SJCRH30 (cell line): ENCODE results near the gene CELF1. TPM values are rescaled to one million over a fixed set of nuclear protein-coding genes. Genes with fewer than 3 reads are reported as not detected.
A peak's percentile ranks its signal among the peaks of the same experiment; 100 is the strongest.

Experiments
- DNase-seq, 2 experiments: peaks; one replicate each; pipeline ENCODE4 v3.0.0-alpha.2; 2015 to 2020
- H3K27ac ChIP-seq: fragments of 250-450 bp; sonication (Bioruptor Pico); 2 replicates; pipeline ENCODE4 v1.5.1; 2020; ENCODE audit warnings: mild to moderate bottlenecking, moderate library complexity
- H3K27me3 ChIP-seq: fragments of 250-450 bp; sonication (Bioruptor Pico); 2 replicates; pipeline ENCODE4 v1.5.1; 2020; ENCODE audit warnings: mild to moderate bottlenecking, moderate library complexity
- H3K36me3 ChIP-seq: fragments of 250-450 bp; sonication (Bioruptor Pico); 2 replicates; pipeline ENCODE4 v1.5.1; 2020; ENCODE audit warnings: mild to moderate bottlenecking, moderate library complexity
- H3K4me1 ChIP-seq: fragments of 250-450 bp; sonication (Bioruptor Pico); 2 replicates; pipeline ENCODE4 v1.5.1; 2020; ENCODE audit warnings: mild to moderate bottlenecking, moderate library complexity
- H3K4me3 ChIP-seq: fragments of 250-450 bp; sonication (Bioruptor Pico); 2 replicates; pipeline ENCODE4 v1.5.1; 2020; ENCODE audit warnings: mild to moderate bottlenecking, moderate library complexity
- H3K9me3 ChIP-seq: fragments of 250-450 bp; sonication (Bioruptor Pico); replicated peaks from 2 replicates; pipeline ENCODE4 v1.5.1; 2020; ENCODE audit warnings: mild to moderate bottlenecking, moderate library complexity
- total RNA-seq: library from RNA; depleted of rRNA; stranded (reverse); fragments of >200 nt; shearing (Covaris generic); gene quantifications from 2 replicates; pipeline ENCODE4 v1.2.3, GENCODE V29; 2014; rRNA removed

The CELF1 gene
- 107 and 108 TPM in 2 replicates for total RNA-seq

DNA sequence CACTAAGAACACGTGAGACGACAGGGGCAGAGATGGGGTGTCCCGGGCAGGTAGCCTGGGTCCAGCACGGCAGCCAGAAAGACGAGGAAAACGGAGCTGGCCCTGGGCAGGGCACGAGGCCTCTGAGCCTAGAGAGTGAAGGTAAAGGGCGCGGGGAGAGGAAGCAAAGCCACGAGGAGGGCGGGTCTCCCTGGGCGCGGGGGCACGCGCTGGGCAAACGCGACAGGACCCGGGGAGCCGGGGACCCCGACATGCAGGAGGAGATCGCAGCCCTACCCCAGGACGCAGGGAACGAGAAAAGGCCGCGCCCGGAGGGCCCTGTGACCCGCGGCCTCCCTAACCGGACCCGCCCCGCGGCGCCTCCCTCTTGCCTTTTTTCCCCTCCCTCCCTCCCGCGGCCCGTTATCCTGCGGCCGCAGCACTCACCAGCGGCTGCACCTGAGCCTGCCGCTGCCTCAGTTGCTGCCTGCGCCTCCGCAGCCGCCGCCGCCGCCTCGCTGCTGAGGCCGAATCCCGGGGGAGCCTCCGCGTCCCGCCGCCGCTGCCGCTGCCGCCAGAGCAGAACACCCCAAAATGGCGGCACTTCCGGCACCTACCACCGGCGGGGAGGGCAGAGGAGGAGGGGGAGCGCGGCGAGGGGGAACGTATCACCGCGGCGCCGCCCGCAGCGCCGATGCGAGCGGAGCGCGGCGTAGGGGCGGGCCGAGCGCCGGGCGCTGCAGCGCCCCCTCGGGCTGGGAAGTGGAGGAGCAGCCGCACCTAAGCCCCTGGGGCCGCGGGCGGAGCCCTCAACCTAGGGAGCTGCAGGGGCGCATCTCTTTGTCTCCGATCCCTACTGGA lies at the start of gene CELF1:
CELF1 (minus strand) TSS at position 567 of the 840 bp plus-strand sequence. CDS start 53,609 bp downstream, outside the sequence.
- peak within 1 kb of the TSS; percentile 88 for H3K4me3 ChIP-seq
- DNase-seq = peak; percentile 94 to 96
- H3K27ac ChIP-seq = peak within 1 kb of the TSS; percentile 69
- no peaks in the 10 kb centered on the region for H3K27me3 ChIP-seq
- H3K4me1 ChIP-seq = peaks cover 13% of the 10 kb centered on the region
- no peaks in the 10 kb centered on the region for H3K9me3 ChIP-seq
- H3K36me3 ChIP-seq = peaks cover 23% of the 10 kb centered on the region

DNA sequence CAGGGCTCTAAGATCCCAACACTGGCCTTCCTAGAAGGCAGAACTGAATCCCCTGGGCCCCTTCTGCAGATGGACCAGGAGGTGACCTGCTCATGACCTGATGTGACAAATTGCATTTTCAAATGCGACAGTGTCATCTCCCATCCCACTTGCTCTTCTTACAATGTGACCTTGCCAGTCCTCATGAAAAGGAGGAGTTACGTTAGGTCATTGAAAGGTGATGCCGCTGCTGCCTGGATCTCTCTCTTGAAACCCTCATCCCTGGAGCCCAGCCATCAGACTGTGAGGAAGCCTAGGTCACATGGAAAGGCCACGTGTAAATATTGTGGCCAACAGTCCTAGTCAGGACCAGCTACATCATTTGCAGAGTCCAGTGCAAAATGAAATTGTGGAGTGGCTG lies 47.0 kb upstream of the CELF1 start:
- no peak overlapping the region for H3K27ac ChIP-seq
- no peaks in the 10 kb centered on the region for H3K36me3 ChIP-seq
- no peak overlapping the region for H3K4me3 ChIP-seq
- no peaks in the 10 kb centered on the region for H3K9me3 ChIP-seq
- H3K27me3 ChIP-seq = 0 out of 2 replicates have a peak, but pooled peaks cover 3% of the 10 kb centered on the region
- no peak for DNase-seq
- H3K4me1 ChIP-seq = no peaks in the 10 kb centered on the region

DNA sequence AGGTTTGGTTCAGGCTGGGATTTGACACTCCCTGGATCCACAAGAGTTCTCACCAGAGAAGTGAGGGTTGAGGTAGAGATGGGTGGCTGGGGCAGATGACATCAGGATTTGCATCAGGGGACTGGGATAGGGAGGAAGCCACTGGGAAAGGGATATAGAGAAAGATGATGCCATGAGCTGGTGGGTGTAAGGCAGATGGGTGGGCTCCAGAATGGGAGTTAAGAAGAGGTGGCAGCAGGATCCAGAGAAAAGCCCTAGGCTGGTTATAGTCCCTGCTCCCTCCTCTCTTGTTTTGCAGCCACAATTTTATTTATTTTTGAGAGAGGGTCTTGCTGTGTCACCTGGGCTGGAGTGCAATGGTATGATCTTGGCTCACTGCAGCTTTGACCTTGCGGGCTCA lies 43.0 kb upstream of the CELF1 start:
- H3K27me3 ChIP-seq = peaks cover 7% of the 10 kb centered on the region; the same call in 1 of the 2 replicates
- H3K9me3 ChIP-seq = no peaks in the 10 kb centered on the region
- H3K4me3 ChIP-seq = no peak overlapping the region
- no peaks in the 10 kb centered on the region for H3K36me3 ChIP-seq
- no peak for DNase-seq
- no peaks in the 10 kb centered on the region for H3K4me1 ChIP-seq
- H3K27ac ChIP-seq = no peak overlapping the region

DNA sequence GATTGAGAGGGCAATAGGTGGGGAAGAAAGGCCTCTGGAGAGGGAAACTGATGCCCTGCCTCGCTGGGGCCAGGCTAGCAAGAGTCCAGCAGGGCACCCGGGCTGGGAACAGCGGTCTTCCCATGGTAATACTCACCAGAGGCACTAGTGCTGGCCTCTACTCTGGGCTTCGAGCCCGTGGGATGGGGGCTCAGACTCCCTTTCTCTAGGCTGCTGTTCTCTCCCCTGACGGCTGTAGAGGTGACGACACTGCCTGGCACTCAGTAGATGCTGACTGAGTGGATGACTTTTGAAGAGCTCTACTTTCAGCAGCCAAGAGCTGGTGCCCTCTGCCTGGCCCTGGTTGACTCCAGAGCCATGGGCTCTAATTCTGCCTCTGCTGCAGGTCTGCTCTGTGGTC lies 42.1 kb upstream of the CELF1 start:
- H3K36me3 ChIP-seq = no peaks in the 10 kb centered on the region
- no peaks in the 10 kb centered on the region for H3K9me3 ChIP-seq
- DNase-seq = no peak
- peaks cover 7% of the 10 kb centered on the region; the same call in 1 of the 2 replicates for H3K27me3 ChIP-seq
- no peaks in the 10 kb centered on the region for H3K4me1 ChIP-seq
- H3K4me3 ChIP-seq = no peak overlapping the region
- H3K27ac ChIP-seq = no peak overlapping the region

DNA sequence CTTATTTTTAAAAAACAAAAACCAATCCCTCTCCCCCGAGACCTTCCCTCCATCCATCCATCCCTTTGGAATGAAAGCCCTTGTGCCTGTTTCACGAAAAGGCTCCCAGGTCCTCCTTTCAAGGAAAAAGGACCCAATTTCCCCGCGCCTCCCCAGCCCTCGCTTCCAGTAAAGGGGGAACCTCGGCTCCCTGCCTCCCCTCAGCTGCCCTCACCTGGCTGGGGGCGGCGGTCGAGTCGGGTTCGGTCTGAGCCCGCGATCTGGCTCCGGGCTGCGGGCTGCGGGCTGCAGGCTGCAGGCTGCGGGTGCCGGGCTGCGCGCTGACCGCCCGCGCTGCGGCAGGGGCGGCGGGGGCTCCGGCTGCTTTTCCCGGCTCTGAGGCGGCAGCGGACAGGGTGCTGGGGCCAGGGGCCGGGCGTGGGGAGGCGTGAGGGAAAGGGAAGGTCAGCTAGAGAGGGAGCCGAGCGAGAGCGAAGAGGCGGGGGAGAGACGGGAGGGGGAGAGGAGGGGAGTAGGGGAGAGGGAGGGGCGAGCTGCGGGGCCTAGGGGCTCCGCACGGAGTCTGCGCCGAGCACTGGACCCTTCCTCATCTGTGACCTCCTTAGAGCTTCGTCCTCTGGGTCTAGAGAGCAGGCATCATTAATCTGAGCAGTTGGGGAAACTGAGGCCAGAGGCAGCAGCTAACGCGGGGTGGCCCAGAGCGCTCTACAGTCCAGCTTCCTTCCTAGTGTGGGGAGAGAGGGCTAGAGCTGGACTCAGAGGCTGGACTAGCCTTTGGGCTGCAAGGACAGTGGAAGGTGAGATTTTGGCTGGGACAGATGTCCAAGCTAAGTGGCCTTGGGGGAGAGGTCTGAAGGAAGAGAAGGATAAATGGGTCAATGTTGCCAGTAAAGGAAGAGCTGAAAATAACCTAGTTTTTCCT lies 41.3 kb upstream of the CELF1 start, which contains the start of gene C1QTNF4:
C1QTNF4 (minus strand) TSS at position 478 of the 922 bp plus-strand sequence. CDS start 3,601 bp downstream, outside the sequence.
- Histone ChIP-seq H3K4me3 (no peak within 1 kb of the TSS), H3K27me3 (peaks cover 7% of the 10 kb centered on the region; the same call in 1 of the 2 replicates)
- DNase-seq = no peak

DNA sequence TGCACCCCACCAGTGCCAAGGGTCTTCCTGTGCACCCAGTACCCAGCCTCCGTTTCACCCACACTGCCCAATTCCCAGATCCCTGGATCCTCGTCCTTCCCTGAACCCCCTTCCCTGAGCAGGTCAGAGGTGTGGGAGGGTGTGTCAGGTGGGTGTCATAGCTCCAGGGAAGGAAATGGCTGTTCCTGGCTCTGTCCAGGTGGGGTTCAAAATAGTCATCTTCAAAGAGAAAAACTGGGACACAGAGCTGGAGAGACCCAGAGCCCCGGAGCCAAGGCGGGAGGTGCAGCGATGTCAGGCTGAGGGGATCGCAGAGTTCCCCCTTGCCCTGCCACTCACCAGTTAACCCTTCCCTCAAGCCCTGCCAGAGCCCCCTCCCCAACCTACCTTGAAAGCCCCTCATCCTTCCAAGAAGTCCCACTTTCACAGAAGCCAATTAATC lies 40.6 kb upstream of the CELF1 start:
- Histone ChIP-seq H3K27ac (no peak overlapping the region), H3K4me3 (no peak overlapping the region), H3K4me1 (no peaks in the 10 kb centered on the region), H3K27me3 (peaks cover 4% of the 10 kb centered on the region; the same call in 1 of the 2 replicates), H3K36me3 (no peaks in the 10 kb centered on the region), H3K9me3 (no peaks in the 10 kb centered on the region)
- no peak for DNase-seq

More for the DNA sequence above, 41.3 kb upstream of the CELF1 start, which contains the start of gene C1QTNF4:
- Histone ChIP-seq H3K27ac (no peak within 1 kb of the TSS), H3K36me3 (no peaks in the 10 kb centered on the region), H3K4me1 (no peaks in the 10 kb centered on the region), H3K9me3 (no peaks in the 10 kb centered on the region)

DNA sequence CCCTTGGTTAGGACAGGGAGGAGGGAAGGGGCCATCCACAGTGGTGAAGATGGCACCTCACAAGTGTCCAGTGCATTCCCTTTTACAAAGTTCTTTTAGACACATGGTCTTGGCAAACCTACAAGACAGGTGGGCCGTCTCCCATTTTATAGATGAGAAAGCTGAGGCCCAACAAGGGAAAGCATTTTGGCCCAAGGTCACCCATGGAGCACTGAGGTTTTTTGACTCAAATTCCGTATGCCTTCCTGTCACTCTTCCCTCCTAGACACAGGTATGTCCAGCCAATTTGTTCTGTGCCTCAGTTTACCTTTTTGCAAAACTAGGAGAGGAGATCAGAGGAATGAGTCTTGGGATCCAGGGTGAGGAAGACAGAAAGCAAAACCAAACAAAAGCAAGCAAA lies 40.0 kb upstream of the CELF1 start:
- Histone ChIP-seq H3K27me3 (peaks cover 4% of the 10 kb centered on the region; the same call in 1 of the 2 replicates), H3K4me1 (peaks cover 3% of the 10 kb centered on the region; the same call in 1 of the 2 replicates), H3K9me3 (no peaks in the 10 kb centered on the region), H3K36me3 (no peaks in the 10 kb centered on the region), H3K27ac (no peak overlapping the region), H3K4me3 (no peak overlapping the region)
- DNase-seq = no peak

DNA sequence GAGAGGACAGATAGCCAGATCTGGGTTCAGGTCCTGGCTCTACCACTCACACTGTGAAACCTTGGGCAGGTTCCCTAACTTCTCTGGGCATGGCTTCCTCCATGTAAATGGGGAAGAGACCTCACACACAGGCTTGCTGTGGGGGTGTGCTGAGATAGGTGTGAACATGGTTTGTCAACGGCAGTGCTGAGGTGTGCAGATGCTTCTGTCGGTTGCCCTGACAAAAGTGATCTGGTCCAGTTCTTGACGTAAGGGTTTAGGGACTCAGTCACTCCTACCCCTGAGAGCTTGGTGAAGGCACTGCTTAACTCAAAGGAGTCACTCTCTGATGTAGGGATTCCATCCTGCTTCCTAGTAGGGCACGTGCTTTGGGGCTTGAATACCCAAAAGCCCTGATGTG lies 39.3 kb upstream of the CELF1 start:
- Histone ChIP-seq H3K4me3 (no peak overlapping the region), H3K27me3 (peaks cover 4% of the 10 kb centered on the region; the same call in 1 of the 2 replicates), H3K9me3 (no peaks in the 10 kb centered on the region), H3K4me1 (peaks cover 7% of the 10 kb centered on the region; the same call in 1 of the 2 replicates), H3K27ac (no peak overlapping the region), H3K36me3 (no peaks in the 10 kb centered on the region)
- DNase-seq = no peak

DNA sequence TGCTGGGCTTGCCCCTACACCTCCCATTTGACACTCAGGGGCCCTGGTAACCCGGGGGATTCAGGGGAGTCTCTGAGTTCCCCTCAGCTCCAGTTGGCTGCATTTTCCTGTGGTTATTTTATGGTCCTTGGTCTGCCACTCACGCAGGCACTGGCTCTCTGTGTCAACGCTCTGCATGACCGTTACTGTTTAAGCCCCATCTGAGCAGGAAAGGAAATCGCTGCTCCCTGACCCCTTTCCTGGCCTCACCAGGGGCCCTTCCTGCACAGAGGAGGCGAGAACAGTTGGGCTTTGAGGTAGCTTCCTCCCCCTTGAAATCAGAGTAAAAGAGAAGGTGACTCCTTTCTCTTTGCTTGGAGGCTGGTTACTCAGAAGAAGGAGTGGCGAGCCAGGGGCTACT lies 38.8 kb upstream of the CELF1 start:
- Histone ChIP-seq H3K4me1 (peaks cover 7% of the 10 kb centered on the region; the same call in 1 of the 2 replicates), H3K27me3 (peaks cover 4% of the 10 kb centered on the region; the same call in 1 of the 2 replicates), H3K27ac (no peak overlapping the region), H3K36me3 (no peaks in the 10 kb centered on the region), H3K9me3 (no peaks in the 10 kb centered on the region), H3K4me3 (no peak overlapping the region)
- no peak for DNase-seq

DNA sequence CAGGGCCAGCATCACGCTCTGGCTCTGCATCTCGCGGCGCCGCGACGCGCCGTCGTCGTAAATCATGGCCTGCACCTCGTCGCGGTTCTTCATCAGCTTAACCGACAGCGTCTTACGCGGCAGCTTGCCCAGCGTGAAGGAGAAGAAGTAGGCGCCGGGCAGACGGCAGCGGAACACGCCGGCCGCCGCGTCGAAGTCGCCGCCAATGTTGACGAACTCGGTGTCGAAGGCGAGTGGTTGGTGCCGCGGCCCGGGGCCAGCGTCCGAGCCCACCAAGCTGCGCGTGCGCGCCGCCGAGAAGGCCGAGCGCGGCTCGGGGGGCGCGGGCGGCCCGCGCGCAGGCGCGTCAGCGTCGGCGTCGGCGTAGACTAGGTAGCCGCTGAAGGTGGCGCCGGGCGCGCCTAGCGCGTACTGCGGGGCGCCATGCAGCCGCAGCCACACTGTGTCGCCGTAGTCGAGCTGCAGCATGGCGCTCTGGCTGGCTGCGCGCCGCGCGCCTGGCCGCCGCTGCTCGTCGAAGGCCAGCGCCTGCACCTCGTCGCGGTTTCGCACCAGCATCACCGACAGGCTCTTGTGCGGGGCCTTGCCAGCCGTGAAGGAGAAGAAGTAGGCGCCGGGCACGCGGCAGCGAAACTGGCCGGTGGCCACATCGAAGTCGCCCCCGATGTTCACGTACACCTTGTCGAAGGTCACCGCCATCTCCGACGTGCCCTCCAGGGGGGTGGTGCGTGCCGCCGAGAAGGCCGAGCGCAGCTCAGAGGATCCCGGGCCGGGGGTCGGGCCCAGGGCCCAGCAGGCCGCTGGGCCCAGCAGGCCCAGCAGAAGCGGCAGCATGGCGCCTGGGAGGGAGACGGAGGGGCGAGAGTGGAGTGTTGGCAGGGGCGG lies 37.3 kb upstream of the CELF1 start:
- H3K4me1 ChIP-seq = peaks cover 7% of the 10 kb centered on the region; the same call in 1 of the 2 replicates
- no peak overlapping the region for H3K27ac ChIP-seq
- no peak for DNase-seq
- no peaks in the 10 kb centered on the region for H3K9me3 ChIP-seq
- H3K27me3 ChIP-seq = peaks cover 4% of the 10 kb centered on the region; the same call in 1 of the 2 replicates
- H3K4me3 ChIP-seq = no peak overlapping the region
- peaks cover under 1% of the 10 kb centered on the region; the same call in 1 of the 2 replicates for H3K36me3 ChIP-seq

DNA sequence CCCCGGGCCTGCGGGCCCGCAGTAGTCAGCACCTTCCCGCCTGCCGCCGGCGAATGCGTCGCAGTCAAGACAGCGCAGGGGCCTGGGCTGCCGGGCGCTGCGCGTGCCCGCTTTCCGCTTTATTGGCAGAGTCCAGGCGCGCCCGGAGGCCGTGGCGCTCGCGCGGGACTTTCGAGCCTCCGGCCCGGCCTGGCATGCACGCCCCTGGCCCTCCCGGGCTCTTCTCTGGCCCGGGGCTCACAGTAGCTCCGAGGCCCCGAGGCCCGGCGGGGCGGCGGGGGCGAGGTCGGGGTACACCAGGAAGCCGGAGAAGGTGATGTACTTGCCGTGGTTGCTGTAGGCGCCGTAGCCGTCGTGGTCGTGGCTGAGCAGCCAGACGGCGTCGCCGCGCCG lies 36.6 kb upstream of the CELF1 start:
- no peak for DNase-seq
- H3K27ac ChIP-seq = no peak overlapping the region
- no peak overlapping the region for H3K4me3 ChIP-seq
- H3K27me3 ChIP-seq = peaks cover 4% of the 10 kb centered on the region; the same call in 1 of the 2 replicates
- H3K4me1 ChIP-seq = peaks cover 7% of the 10 kb centered on the region; the same call in 1 of the 2 replicates
- no peaks in the 10 kb centered on the region for H3K9me3 ChIP-seq
- peaks cover 6% of the 10 kb centered on the region for H3K36me3 ChIP-seq

DNA sequence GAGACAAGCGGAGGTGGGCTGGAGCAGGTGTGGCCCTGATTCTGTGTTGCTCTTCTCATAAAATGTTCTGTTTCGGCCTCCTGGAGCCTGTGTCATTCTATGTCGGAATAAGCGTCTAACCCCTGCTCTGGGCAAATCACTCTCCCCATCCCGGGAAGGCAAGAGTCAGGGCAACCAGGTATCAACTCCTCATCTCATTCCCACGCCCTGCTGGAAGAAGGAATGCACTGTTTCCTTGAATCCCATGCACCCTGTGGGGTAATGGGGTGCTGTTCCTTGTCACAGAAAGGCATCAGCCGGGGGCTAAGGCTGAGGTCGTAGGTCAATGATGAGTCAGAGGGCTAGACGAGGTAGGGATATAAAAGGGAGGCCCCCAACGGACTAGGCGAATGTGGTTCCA lies 36.2 kb upstream of the CELF1 start:
- Histone ChIP-seq H3K9me3 (no peaks in the 10 kb centered on the region), H3K4me3 (no peak overlapping the region), H3K27ac (no peak overlapping the region), H3K4me1 (peaks cover 7% of the 10 kb centered on the region; the same call in 1 of the 2 replicates), H3K27me3 (peaks cover 4% of the 10 kb centered on the region; the same call in 1 of the 2 replicates), H3K36me3 (peaks cover 9% of the 10 kb centered on the region)
- DNase-seq = no peak

DNA sequence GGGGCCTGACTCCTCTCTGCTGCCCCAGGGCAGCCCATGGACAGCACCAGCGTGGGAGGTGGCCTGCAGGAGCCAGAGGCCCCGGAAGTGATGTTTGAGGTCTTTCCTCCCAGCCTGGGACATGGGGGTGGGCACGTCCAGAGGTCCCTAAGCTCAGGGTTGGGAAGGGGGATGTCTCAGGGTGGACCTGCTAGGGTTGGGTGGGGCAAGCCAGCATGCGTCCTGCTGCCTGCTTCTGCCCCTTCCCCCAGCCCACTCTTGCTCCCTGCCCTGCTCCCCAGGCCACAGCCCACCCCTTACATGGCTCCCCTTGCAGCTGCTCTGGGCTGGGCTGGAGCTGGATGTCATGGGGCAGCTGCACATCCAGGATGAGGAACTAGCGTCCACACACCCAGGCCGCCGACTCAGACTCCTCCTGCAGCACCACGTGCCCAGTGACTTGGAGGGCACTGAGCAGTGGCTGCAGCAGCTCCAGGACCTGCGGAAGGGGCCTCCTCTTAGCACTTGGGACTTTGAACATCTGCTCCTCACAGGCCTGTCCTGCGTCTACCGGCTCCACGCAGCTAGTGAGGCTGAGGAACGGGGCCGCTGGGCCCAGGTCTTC lies 34.9 kb upstream of the CELF1 start:
- DNase-seq = peak; percentile 75 to 78
- Histone ChIP-seq H3K27me3 (no peaks in the 10 kb centered on the region), H3K27ac (peak overlapping the region; percentile 41), H3K4me3 (no peak overlapping the region), H3K4me1 (peaks cover 7% of the 10 kb centered on the region; the same call in 1 of the 2 replicates), H3K36me3 (peaks cover 22% of the 10 kb centered on the region), H3K9me3 (no peaks in the 10 kb centered on the region)
